ENCODE data around the gene RFPL4A.
"Not testable (repeated sequence)": the region's sequence is repeated elsewhere in the genome, so short reads cannot be mapped to it uniquely, and the experiment has no call there.

The RFPL4A gene

GRCh38 chr19:55758797-55759196, at the start of gene RFPL4A:
Gene RFPL4A, plus strand, starts transcription at chr19:55759097. Its CDS starts 2,704 bp downstream, at chr19:55761801.
- H3K4me3 ChIP-seq (replicated peaks in 1 of 2; ENCODE audit: low read depth in 2 of 2, low read length in 2 of 2); DNase-seq (ENCODE audit: low read depth in 2 of 2): not testable (repeated sequence)

GRCh38 chr19:55711719-55712118, 47.2 kb upstream of the RFPL4A start:
- H3K4me3 ChIP-seq (replicated peaks in 1 of 2; ENCODE audit: low read depth in 2 of 2, low read length in 2 of 2), result no peak overlapping the region
- TF ChIP-seq CTCF (IDR thresholded peaks at IDR 0.05; ENCODE audit: low read depth, low read length), result no peak
- DNase-seq (ENCODE audit: low read depth in 2 of 2), result no peak

GRCh38 chr19:55712804-55713631, 45.9 kb upstream of the RFPL4A start:
- TF ChIP-seq CTCF (IDR thresholded peaks at IDR 0.05; ENCODE audit: low read depth, low read length), result no peak
- no peak overlapping the region for H3K4me3 ChIP-seq (replicated peaks in 1 of 2; ENCODE audit: low read depth in 2 of 2, low read length in 2 of 2)
- no peak for DNase-seq (ENCODE audit: low read depth in 2 of 2)

- H3K4me3 ChIP-seq (replicated peaks in 1 of 2; ENCODE audit: low read depth in 2 of 2, low read length in 2 of 2), result no peak overlapping the region
- DNase-seq (ENCODE audit: low read depth in 2 of 2), result no peak
- TF ChIP-seq CTCF (IDR thresholded peaks at IDR 0.05; ENCODE audit: low read depth, low read length), result no peak
Measured at GRCh38 chr19:55716531-55716930, 42.4 kb upstream of the RFPL4A start.

- no peak for DNase-seq (ENCODE audit: low read depth in 2 of 2)
- TF ChIP-seq CTCF (IDR thresholded peaks at IDR 0.05; ENCODE audit: low read depth, low read length), result no peak
- no peak overlapping the region for H3K4me3 ChIP-seq (replicated peaks in 1 of 2; ENCODE audit: low read depth in 2 of 2, low read length in 2 of 2)
Measured at GRCh38 chr19:55717251-55717650, 41.6 kb upstream of the RFPL4A start.

- DNase-seq (ENCODE audit: low read depth in 2 of 2); H3K4me3 ChIP-seq (replicated peaks in 1 of 2; ENCODE audit: low read depth in 2 of 2, low read length in 2 of 2): not testable (repeated sequence)
Measured at GRCh38 chr19:55717879-55718711, 40.8 kb upstream of the RFPL4A start.

- DNase-seq (ENCODE audit: low read depth in 2 of 2), result no peak
- H3K4me3 ChIP-seq (replicated peaks in 1 of 2; ENCODE audit: low read depth in 2 of 2, low read length in 2 of 2), result no peak overlapping the region
- TF ChIP-seq CTCF (IDR thresholded peaks at IDR 0.05; ENCODE audit: low read depth, low read length), result no peak
Measured at GRCh38 chr19:55720214-55720746, 38.6 kb upstream of the RFPL4A start.

All from cardiac fibroblast (primary cell).